ENCODE results near the gene WNT7A.
"Not testable (repeated sequence)": the region's sequence is repeated elsewhere in the genome, so short reads cannot be mapped to it uniquely, and the experiment has no call there.

WNT7A gene

GRCh38 chr3:13858768-13859520 is 20.9 kb downstream of the WNT7A start:
- no peak for DNase-seq (ENCODE audit: low read depth)
- TF ChIP-seq, protein P1, sequence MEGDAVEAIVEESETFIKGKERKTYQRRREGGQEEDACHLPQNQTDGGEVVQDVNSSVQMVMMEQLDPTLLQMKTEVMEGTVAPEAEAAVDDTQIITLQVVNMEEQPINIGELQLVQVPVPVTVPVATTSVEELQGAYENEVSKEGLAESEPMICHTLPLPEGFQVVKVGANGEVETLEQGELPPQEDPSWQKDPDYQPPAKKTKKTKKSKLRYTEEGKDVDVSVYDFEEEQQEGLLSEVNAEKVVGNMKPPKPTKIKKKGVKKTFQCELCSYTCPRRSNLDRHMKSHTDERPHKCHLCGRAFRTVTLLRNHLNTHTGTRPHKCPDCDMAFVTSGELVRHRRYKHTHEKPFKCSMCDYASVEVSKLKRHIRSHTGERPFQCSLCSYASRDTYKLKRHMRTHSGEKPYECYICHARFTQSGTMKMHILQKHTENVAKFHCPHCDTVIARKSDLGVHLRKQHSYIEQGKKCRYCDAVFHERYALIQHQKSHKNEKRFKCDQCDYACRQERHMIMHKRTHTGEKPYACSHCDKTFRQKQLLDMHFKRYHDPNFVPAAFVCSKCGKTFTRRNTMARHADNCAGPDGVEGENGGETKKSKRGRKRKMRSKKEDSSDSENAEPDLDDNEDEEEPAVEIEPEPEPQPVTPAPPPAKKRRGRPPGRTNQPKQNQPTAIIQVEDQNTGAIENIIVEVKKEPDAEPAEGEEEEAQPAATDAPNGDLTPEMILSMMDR (conservative IDR thresholded peaks at IDR 0.05; ENCODE audit: low read depth, low read length) = no peak
- H3K4me3 ChIP-seq (ENCODE audit: low read depth, low read length) = no peak overlapping the region

DNA sequence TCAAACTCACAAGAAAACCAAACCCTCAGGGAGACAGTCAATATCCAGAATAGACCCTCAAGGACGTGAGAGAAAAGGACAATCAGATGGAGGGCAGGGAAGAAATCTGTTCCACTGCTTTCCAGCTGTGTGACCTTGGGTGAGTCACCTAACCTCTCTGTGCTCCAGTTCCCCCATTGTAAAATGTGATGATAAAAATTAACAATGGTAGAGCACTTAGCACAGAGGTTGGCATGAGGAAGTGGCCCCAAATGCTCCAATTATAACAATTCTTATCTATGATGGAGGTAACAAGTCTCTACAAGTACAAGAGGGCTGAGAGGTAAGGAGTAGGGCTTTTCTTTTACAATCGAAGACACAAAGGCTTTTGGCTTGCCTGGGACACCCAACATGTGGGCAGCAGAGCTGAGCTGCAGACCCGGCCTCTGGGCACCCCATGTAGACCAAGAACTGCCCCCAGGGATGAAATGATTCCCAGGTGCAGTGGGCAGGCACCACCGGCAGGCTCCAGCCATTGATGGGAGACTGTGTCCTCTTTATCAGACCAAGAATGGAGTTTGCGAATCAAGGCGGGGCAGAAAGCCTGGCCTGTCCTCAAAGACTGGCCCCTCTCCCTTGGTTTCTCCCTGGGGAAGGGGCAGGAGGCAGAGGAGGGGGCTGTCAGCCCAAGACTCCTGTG is 22.0 kb downstream of the WNT7A start:
- no peak overlapping the region for H3K4me3 ChIP-seq (ENCODE audit: low read depth, low read length)
- DNase-seq (ENCODE audit: low read depth) = no peak
- TF ChIP-seq, protein P1 (conservative IDR thresholded peaks at IDR 0.05; ENCODE audit: low read depth, low read length) = no peak

- H3K4me3 ChIP-seq (ENCODE audit: low read depth, low read length); DNase-seq (ENCODE audit: low read depth): not testable (repeated sequence)
Measured at GRCh38 chr3:13856628-13857027, 23.2 kb downstream of the WNT7A start.

DNA sequence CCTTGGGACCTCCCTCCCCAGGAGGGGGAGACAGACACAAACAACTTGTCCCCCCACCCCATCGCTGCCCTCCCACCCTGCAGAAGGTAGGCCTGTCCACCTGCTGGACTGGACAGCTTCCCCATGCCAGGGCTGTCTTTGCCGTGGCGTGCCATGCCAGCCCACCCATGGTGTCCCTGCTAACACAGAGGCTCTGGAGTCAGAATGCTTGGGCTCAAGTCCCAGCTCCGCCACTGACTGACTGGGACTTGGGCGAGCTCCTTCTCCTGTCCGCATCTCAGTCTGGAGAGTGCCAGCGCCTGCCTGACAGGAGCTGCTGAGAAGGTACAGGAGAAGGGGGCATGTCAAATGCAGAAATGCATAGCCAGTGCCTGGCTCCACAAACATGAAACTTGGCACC is 23.9 kb downstream of the WNT7A start:
- H3K4me3 ChIP-seq (ENCODE audit: low read depth, low read length) = no peak overlapping the region
- TF ChIP-seq, protein P1 (conservative IDR thresholded peaks at IDR 0.05; ENCODE audit: low read depth, low read length) = no peak
- DNase-seq (ENCODE audit: low read depth) = no peak

GRCh38 chr3:13854492-13854891 is 25.4 kb downstream of the WNT7A start:
- TF ChIP-seq, protein P1 (conservative IDR thresholded peaks at IDR 0.05; ENCODE audit: low read depth, low read length) = no peak
- H3K4me3 ChIP-seq (ENCODE audit: low read depth, low read length) = no peak overlapping the region
- DNase-seq (ENCODE audit: low read depth) = no peak

DNA sequence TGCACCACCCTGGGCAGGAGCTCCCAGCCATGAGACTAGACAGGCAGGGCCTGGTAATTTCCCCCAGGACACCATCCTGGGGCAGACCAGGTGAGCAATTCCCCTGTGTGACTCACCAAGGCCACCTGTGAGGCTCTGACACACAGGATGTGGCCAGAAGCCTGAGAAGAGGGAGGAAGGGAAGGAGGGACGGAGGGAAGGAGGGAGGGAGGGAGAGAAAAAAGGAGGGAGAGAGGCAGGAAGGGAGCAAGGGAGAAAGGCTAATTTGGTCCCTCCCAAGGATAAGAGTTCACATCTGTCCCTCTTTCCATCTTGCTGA is 25.9 kb downstream of the WNT7A start:
- DNase-seq (ENCODE audit: low read depth) = no peak
- TF ChIP-seq, protein P1 (conservative IDR thresholded peaks at IDR 0.05; ENCODE audit: low read depth, low read length) = no peak
- H3K4me3 ChIP-seq (ENCODE audit: low read depth, low read length) = no peak overlapping the region

DNA sequence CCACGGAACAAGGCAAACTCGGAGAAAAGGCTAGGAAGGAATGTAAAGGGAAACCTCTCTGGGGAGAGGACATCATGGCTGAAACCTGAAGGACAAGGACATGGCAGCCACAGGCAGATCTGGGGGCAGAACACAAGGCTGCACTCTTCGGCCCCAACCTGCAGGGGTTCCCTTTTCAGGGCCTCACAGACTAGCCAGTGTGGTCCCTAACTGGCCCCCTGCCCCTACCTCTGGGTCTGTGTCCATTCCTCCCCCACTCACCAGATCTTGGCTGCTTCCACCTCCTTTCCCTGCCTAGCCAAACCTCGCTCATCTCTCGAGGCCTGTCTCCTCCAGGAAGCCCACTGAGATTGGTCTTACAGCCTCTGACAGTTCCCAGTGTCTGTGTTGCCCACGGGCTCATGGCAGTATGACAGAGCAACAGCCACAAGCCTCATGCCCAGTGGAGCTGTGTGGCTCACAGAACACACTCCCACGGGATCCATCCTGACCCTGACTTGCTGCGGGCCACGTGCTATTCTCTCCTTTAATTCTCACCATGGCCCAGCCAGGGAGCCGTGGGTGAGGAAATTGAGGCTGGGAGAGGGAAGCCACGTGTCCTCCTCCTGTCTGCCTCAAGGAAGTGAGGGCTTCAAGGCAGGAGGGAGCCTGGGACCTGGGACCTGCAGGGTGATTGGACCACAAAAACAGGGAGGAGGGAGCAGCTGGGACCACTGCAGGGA is 26.5 kb downstream of the WNT7A start:
- H3K4me3 ChIP-seq (ENCODE audit: low read depth, low read length) = no peak overlapping the region
- TF ChIP-seq, protein P1 (conservative IDR thresholded peaks at IDR 0.05; ENCODE audit: low read depth, low read length) = no peak
- DNase-seq (ENCODE audit: low read depth) = no peak

Data from choroid plexus epithelial cell (primary cell).